Activated CD8-positive, alpha-beta memory T cell treated with anti-CD3 and anti-CD28 coated beads, Interleukin-2, amount 10 ng/mL, durations not matched to agents 7 days and 5 days (primary cell): ENCODE results near the gene ATG4B. TPM values are rescaled to one million over a fixed set of nuclear protein-coding genes. Genes with fewer than 3 reads are reported as not detected.
A peak's percentile ranks its signal among the peaks of the same experiment; 100 is the strongest.

Source experiments
- ATAC-seq: fragments of 150-1000 bp; cut with Tn5 transposase; one replicate; pipeline ENCODE4 v1.10.0; 2021; ENCODE audit warnings: moderate library complexity
- CTCF ChIA-PET: fragments of 350-600 bp; sonication (Branson Sonifier 250); formaldehyde crosslinking; loops from one replicate; lab custom pipeline; 2021; ENCODE audit warnings: antibody characterized with exemption; lab: Charles Lee
- DNase-seq: peaks from one replicate; pipeline ENCODE4 v3.0.0-alpha.2; 2020
- H3K27ac Mint-ChIP-seq: one replicate; pipeline ENCODE4 v1.8.0; 2021; ENCODE audit warnings: mild to moderate bottlenecking, mixed read lengths
- H3K27me3 Mint-ChIP-seq: one replicate; pipeline ENCODE4 v1.8.0; 2021; ENCODE audit warnings: mixed read lengths
- H3K36me3 Mint-ChIP-seq: one replicate; pipeline ENCODE4 v1.8.0; 2021; ENCODE audit warnings: mild to moderate bottlenecking, mixed read lengths
- H3K4me1 Mint-ChIP-seq: one replicate; pipeline ENCODE4 v1.8.0; 2021; ENCODE audit warnings: mixed read lengths
- H3K4me3 Mint-ChIP-seq: one replicate; pipeline ENCODE4 v1.8.0; 2021; ENCODE audit warnings: mild to moderate bottlenecking, moderate library complexity, mixed read lengths
- H3K9me3 Mint-ChIP-seq: one replicate; pipeline ENCODE4 v1.8.0; 2022; ENCODE audit warnings: low read depth, mixed read lengths
- total RNA-seq, 2 experiments: library from RNA; stranded (reverse); gene quantifications; one replicate each; pipeline ENCODE4 v1.2.3, GENCODE V29; 2021

The ATG4B gene
- total RNA-seq, 2 experiments from 2014 or later, result 91.4 to 95.3 TPM

GRCh38 chr2:241703032-241703604 lies 65.6 kb downstream of the ATG4B start:
- H3K27ac Mint-ChIP-seq, result peak overlapping the region; percentile 69

GRCh38 chr2:241706537-241706936 lies 69.0 kb downstream of the ATG4B start:
- CTCF ChIA-PET, result interaction anchor here (1.4 kb wide), 1 partner anchor 22 kb away, joined by 3 read pairs; no protein-coding TSS in a partner anchor
- ATAC-seq (no peak), DNase-seq (no peak)
- peaks cover 7% of the 10 kb centered on the region for H3K4me1 Mint-ChIP-seq
- no peak overlapping the region for H3K27ac Mint-ChIP-seq
- H3K36me3 Mint-ChIP-seq, result peaks cover 41% of the 10 kb centered on the region
- H3K27me3 Mint-ChIP-seq, result no peaks in the 10 kb centered on the region
- no peaks in the 10 kb centered on the region for H3K9me3 Mint-ChIP-seq
- no peak overlapping the region for H3K4me3 Mint-ChIP-seq

More at GRCh38 chr2:241703032-241703604, 65.6 kb downstream of the ATG4B start:
- peak overlapping the region; percentile 77 for H3K4me3 Mint-ChIP-seq
- no peaks in the 10 kb centered on the region for H3K27me3 Mint-ChIP-seq
- peaks cover 22% of the 10 kb centered on the region for H3K4me1 Mint-ChIP-seq
- DNase-seq (no peak), ATAC-seq (no peak)
- H3K36me3 Mint-ChIP-seq, result peaks cover 25% of the 10 kb centered on the region
- no peaks in the 10 kb centered on the region for H3K9me3 Mint-ChIP-seq
- CTCF ChIA-PET, result interaction anchor here (1.0 to 8.1 kb wide), 10 partner anchors 9 to 176 kb away, joined by 3 to 78 read pairs (median 8); partner anchors contain the start of genes D2HGDH and DTYMK

- Mint-ChIP-seq H3K27me3 (no peaks in the 10 kb centered on the region), H3K27ac (no peak overlapping the region), H3K4me1 (no peaks in the 10 kb centered on the region), H3K36me3 (peaks cover 56% of the 10 kb centered on the region), H3K4me3 (no peak overlapping the region), H3K9me3 (no peaks in the 10 kb centered on the region)
- DNase-seq (no peak), ATAC-seq (no peak)
- CTCF ChIA-PET, result no interaction called here
Observed at GRCh38 chr2:241708879-241709278, 71.4 kb downstream of the ATG4B start.

DNA sequence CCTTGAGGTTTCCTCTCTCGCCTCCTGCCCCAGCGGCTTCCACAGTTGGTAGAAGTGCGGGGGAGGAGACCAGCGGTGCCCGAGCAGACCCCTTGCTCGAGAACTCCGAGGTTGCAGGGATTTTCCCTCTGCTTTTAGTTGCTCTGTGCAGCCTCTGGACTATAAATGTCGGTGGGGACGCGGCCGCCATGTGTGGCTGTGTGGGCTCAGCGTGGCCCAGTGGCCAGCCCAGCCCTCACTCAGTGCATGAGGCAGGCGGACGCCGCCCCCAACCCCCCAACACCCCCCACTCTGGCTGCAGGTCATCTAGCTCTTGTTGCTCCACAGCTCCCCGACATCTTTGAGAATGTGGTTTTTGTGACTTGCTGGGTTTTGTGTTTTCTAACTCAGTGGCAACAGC lies 81.6 kb downstream of the ATG4B start:
- Mint-ChIP-seq H3K36me3 (peaks cover 42% of the 10 kb centered on the region), H3K4me3 (no peak overlapping the region)
- CTCF ChIA-PET, result interaction anchor here (0.7 to 1.5 kb wide), 3 partner anchors 12 to 17 kb away, joined by 3 to 7 read pairs (median 3); partner anchors contain the start of gene ING5

DNA sequence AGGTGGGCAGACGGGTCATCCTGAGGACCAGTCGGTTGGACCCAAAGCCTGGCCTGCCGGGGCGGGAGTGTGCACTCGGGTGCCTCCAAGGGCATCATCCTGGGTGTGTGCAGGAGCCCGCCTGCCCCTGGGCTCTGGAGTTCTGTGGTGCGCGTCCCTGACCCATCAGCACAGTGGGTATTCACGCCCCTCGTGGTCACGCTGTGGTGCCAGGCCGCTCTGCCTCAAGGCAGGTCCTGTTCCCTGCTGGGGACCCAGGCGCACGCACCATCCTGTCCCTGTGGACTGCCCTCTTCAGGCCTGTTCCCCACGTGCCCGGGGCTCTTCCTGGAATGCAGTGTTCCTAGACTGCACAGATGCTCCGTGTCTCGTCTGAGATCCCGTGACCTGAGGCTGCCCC lies 82.6 kb downstream of the ATG4B start:
- H3K27ac Mint-ChIP-seq, result no peak overlapping the region
- no peaks in the 10 kb centered on the region for H3K27me3 Mint-ChIP-seq
- H3K36me3 Mint-ChIP-seq, result peaks cover 40% of the 10 kb centered on the region
- no peaks in the 10 kb centered on the region for H3K9me3 Mint-ChIP-seq
- CTCF ChIA-PET, result no interaction called here
- no peaks in the 10 kb centered on the region for H3K4me1 Mint-ChIP-seq
- H3K4me3 Mint-ChIP-seq, result no peak overlapping the region
- ATAC-seq (no peak), DNase-seq (no peak)

More for the DNA sequence above, 81.6 kb downstream of the ATG4B start:
- Mint-ChIP-seq H3K27me3 (no peaks in the 10 kb centered on the region), H3K27ac (no peak overlapping the region), H3K4me1 (no peaks in the 10 kb centered on the region), H3K9me3 (no peaks in the 10 kb centered on the region)
- DNase-seq, result no peak
- no peak for ATAC-seq

DNA sequence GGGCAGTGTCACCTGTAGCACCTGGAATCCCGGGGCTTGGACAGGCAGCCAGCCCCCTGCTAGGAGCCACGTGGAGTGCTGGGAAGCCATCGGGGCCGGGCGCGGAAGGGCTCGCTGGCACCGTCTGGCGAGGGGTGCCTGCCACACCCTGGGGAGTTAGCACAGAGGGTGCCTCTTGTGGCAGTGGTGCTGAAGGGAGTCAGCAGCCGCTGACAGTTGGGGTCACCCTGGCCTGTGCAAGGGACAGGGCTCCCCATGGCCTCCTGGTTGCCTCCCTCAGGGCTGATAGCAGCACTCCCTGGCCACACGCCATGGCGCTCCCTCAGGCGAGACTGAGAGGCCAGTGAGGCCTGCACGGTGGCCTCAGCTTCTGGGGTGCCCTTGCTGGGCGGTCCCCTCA lies 83.1 kb downstream of the ATG4B start:
- CTCF ChIA-PET, result no interaction called here
- ATAC-seq (no peak), DNase-seq (no peak)
- peaks cover 40% of the 10 kb centered on the region for H3K36me3 Mint-ChIP-seq
- H3K27ac Mint-ChIP-seq, result no peak overlapping the region
- H3K4me3 Mint-ChIP-seq, result no peak overlapping the region
- no peaks in the 10 kb centered on the region for H3K27me3 Mint-ChIP-seq
- no peaks in the 10 kb centered on the region for H3K4me1 Mint-ChIP-seq
- H3K9me3 Mint-ChIP-seq, result no peaks in the 10 kb centered on the region

DNA sequence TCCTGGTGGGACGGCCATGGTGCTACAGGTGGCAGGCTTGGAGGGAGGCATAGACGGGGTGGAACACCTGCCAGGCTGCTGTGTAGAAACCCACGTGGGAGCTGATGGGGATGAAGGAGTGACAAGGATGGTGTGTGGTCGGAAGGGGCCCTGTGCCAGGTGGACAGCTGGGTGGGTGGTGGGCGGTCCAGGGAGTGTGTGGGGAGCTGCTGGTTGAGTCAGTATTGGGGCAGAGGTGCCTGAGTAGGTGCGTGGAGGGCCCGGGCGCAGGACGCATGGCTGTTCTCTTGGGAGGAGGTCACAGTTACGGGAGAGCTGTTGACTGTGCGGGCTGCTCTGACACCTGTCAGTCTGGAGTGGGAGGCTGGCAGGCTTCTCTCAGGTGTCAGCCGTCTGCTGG lies 84.4 kb downstream of the ATG4B start:
- H3K27me3 Mint-ChIP-seq, result no peaks in the 10 kb centered on the region
- H3K27ac Mint-ChIP-seq, result no peak overlapping the region
- H3K4me3 Mint-ChIP-seq, result no peak overlapping the region
- DNase-seq (no peak), ATAC-seq (no peak)
- CTCF ChIA-PET, result interaction anchor here (0.8 kb wide), 1 partner anchor 12 kb away, joined by 7 read pairs; no protein-coding TSS in a partner anchor
- H3K4me1 Mint-ChIP-seq, result no peaks in the 10 kb centered on the region
- peaks cover 37% of the 10 kb centered on the region for H3K36me3 Mint-ChIP-seq
- no peaks in the 10 kb centered on the region for H3K9me3 Mint-ChIP-seq

- Mint-ChIP-seq H3K27ac (no peak overlapping the region), H3K4me3 (no peak overlapping the region), H3K9me3 (no peaks in the 10 kb centered on the region), H3K4me1 (no peaks in the 10 kb centered on the region), H3K27me3 (no peaks in the 10 kb centered on the region), H3K36me3 (peaks cover 37% of the 10 kb centered on the region)
- DNase-seq (no peak), ATAC-seq (no peak)
- CTCF ChIA-PET, result no interaction called here
Observed at GRCh38 chr2:241722896-241723454, 85.5 kb downstream of the ATG4B start.

Other genes with a start within 250 kb of the ATG4B start
- 100 to 1,000 TPM; 108 to 130 TPM for gene STK25, start 129.1 kb upstream of the ATG4B start, total RNA-seq
- not detected for gene BOK, start 78.9 kb upstream of the ATG4B start, total RNA-seq
- 10 to 100 TPM; 38.1 to 39.3 TPM for gene THAP4, start 535 bp upstream of the ATG4B start, total RNA-seq
- 10 to 100 TPM; 79.9 to 95.5 TPM for gene DTYMK, start 49.1 kb downstream of the ATG4B start, total RNA-seq
- 10 to 100 TPM; 26.3 to 28.0 TPM for gene ING5, start 64.3 kb downstream of the ATG4B start, total RNA-seq
- gene D2HGDH, start 96.9 kb downstream of the ATG4B start, total RNA-seq, result 10 to 100 TPM; 21.6 to 26.2 TPM
- gene GAL3ST2, start 139.1 kb downstream of the ATG4B start, total RNA-seq, result under 1 TPM in 1 of 2 experiments, not detected in 1; 0.20 TPM
- under 1 TPM in 1 of 2 experiments, not detected in 1; 0.12 TPM for gene NEU4, start 171.5 kb downstream of the ATG4B start, total RNA-seq
- 1 to 10 TPM; 2.2 to 4.1 TPM for gene PDCD1, start 221.2 kb downstream of the ATG4B start, total RNA-seq
- gene RTP5, start 232.0 kb downstream of the ATG4B start, total RNA-seq, result not detected